ENCODE data around the gene NMUR2.

The NMUR2 gene

DNA sequence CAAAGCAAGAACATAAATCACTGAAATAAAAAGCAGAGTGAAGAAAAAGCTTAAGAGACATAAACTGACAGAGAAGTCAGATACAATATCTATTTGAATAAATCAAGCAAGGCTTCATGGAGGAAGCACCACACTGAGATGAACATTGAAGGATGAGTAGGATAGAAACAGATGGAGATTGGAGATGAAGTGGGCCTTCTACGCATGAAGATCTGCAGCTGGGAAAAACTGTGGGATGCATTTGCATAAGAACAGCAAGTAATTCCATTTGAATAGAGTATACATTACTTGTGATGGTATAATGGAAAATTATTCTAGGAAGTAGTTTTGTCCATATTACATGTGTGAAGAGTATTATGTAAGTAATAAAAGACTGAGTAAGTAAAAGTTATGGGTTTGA, 16.5 kb downstream of the NMUR2 start:
- H3K9me3 Mint-ChIP-seq: peaks cover 0 to 8% of the 10 kb centered on the region in 2 donors

GRCh38 chr5:152380415-152381123, 24.5 kb downstream of the NMUR2 start:
- DNase-seq (no peak), ATAC-seq (no peak)
- H3K27ac Mint-ChIP-seq: no peak overlapping the region
- H3K27me3 Mint-ChIP-seq: peaks cover 6% of the 10 kb centered on the region
- H3K9me3 Mint-ChIP-seq: no peaks in the 10 kb centered on the region
- no peak overlapping the region for H3K4me3 Mint-ChIP-seq
- H3K4me1 Mint-ChIP-seq: no peaks in the 10 kb centered on the region

More for the DNA sequence above, 16.5 kb downstream of the NMUR2 start:
- no peak for ATAC-seq
- no peak for DNase-seq
- Mint-ChIP-seq H3K27ac (no peak overlapping the region), H3K4me1 (no peaks in the 10 kb centered on the region), H3K4me3 (no peak overlapping the region), H3K27me3 (peaks cover 8% of the 10 kb centered on the region)

- Mint-ChIP-seq H3K27ac (no peak overlapping the region), H3K9me3 (no peaks in the 10 kb centered on the region), H3K4me3 (no peak overlapping the region), H3K27me3 (peaks cover 8% of the 10 kb centered on the region), H3K4me1 (no peaks in the 10 kb centered on the region)
- ATAC-seq (no peak), DNase-seq (no peak)
Measured at GRCh38 chr5:152379331-152379730, 25.7 kb downstream of the NMUR2 start.

GRCh38 chr5:152378730-152379129, 26.3 kb downstream of the NMUR2 start:
- Mint-ChIP-seq H3K27ac (no peak overlapping the region), H3K27me3 (peaks cover 8% of the 10 kb centered on the region), H3K9me3 (no peaks in the 10 kb centered on the region), H3K4me1 (no peaks in the 10 kb centered on the region), H3K4me3 (no peak overlapping the region)
- DNase-seq (no peak), ATAC-seq (no peak)

DNA sequence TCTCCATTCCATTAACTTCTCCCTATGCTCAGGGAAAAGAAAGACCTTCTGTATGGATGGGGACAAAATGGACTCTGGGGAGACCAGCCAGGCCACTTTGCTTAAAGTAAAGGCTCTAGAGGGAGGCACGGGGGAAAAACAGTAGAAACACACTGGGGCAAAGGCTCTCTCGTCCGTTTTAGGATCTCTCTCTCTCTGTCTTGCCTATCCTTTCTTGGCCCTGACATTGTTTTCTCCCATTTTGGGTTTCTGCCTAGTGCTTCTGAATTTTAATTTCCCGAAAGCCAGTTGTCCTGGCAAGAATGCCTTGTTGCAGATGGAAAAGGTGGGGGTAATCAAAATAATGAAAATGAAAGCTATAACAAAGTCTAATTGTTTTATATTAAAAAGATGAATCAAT, 28.2 kb downstream of the NMUR2 start:
- no peaks in the 10 kb centered on the region for H3K9me3 Mint-ChIP-seq
- peaks cover 8% of the 10 kb centered on the region for H3K27me3 Mint-ChIP-seq
- no peak for DNase-seq
- H3K27ac Mint-ChIP-seq: no peak overlapping the region
- H3K4me3 Mint-ChIP-seq: no peak overlapping the region
- ATAC-seq: no peak
- no peaks in the 10 kb centered on the region for H3K4me1 Mint-ChIP-seq

- no peak for ATAC-seq
- H3K4me1 Mint-ChIP-seq: no peaks in the 10 kb centered on the region
Measured at GRCh38 chr5:152374711-152375275, 30.3 kb downstream of the NMUR2 start.

GRCh38 chr5:152372875-152373274, 32.2 kb downstream of the NMUR2 start:
- DNase-seq: no peak
- Mint-ChIP-seq H3K4me1 (no peaks in the 10 kb centered on the region), H3K27ac (no peak overlapping the region), H3K27me3 (peaks cover 8% of the 10 kb centered on the region), H3K4me3 (no peak overlapping the region), H3K9me3 (no peaks in the 10 kb centered on the region)
- ATAC-seq: no peak

More at GRCh38 chr5:152374711-152375275, 30.3 kb downstream of the NMUR2 start:
- no peak for DNase-seq
- H3K27ac Mint-ChIP-seq: no peak overlapping the region
- peaks cover 8% of the 10 kb centered on the region for H3K27me3 Mint-ChIP-seq
- no peaks in the 10 kb centered on the region for H3K9me3 Mint-ChIP-seq
- no peak overlapping the region for H3K4me3 Mint-ChIP-seq

GRCh38 chr5:152369298-152369697, 35.8 kb downstream of the NMUR2 start:
- Mint-ChIP-seq H3K4me1 (no peaks in the 10 kb centered on the region), H3K27me3 (no peaks in the 10 kb centered on the region), H3K27ac (no peak overlapping the region), H3K9me3 (no peaks in the 10 kb centered on the region), H3K4me3 (no peak overlapping the region)
- DNase-seq (no peak), ATAC-seq (no peak)

DNA sequence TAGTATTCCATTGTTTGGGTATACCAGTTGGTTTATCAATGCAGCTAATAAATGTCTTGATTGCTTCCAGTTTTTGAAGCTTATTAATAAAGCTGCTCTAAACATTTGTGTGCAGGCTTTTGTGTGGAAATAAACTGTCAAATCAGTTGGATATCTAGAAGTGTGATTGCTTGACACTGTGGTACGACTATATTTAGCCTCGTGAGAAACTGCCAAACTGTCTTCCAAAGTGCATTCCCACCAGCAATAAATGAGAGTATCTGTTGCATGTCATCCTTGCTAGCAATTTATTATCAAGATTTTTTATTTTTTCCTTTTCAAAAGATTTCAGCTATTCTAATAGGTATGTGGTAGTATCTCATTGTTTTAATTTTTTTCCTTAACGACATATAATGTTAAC, 37.5 kb downstream of the NMUR2 start:
- H3K9me3 Mint-ChIP-seq: no peaks in the 10 kb centered on the region
- H3K4me3 Mint-ChIP-seq: no peak overlapping the region
- DNase-seq: no peak
- no peaks in the 10 kb centered on the region for H3K27me3 Mint-ChIP-seq
- H3K27ac Mint-ChIP-seq: no peak overlapping the region
- no peak for ATAC-seq
- H3K4me1 Mint-ChIP-seq: no peaks in the 10 kb centered on the region

- DNase-seq (no peak), ATAC-seq (no peak)
- Mint-ChIP-seq H3K27me3 (no peaks in the 10 kb centered on the region), H3K4me3 (no peak overlapping the region), H3K4me1 (no peaks in the 10 kb centered on the region), H3K9me3 (no peaks in the 10 kb centered on the region), H3K27ac (no peak overlapping the region)
Measured at GRCh38 chr5:152366716-152367115, 38.4 kb downstream of the NMUR2 start.

GRCh38 chr5:152364899-152365298, 40.2 kb downstream of the NMUR2 start:
- Mint-ChIP-seq H3K4me3 (no peak overlapping the region), H3K27ac (no peak overlapping the region), H3K4me1 (no peaks in the 10 kb centered on the region), H3K9me3 (peaks cover 0 to 12% of the 10 kb centered on the region in 2 donors), H3K27me3 (peaks cover 18% of the 10 kb centered on the region)
- DNase-seq (no peak), ATAC-seq (no peak)

DNA sequence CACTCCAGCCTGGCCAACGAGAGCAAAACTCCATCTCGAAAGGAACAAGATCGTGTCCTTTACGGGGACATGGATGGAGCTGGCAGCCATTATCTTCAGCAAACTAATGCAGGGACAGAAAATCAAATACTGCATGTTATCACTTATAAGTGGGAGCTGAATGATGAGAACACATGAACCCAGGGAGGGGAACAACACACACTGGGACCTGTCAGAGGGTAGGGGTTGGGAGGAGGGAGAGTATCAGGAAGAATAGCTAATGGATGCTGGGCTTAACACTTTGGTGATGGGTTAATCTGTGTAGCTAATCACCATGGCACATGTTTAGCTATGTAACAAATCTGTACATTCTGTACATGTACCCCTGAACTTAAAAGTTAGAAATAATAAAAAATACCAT, 40.9 kb downstream of the NMUR2 start:
- Mint-ChIP-seq H3K9me3 (peaks cover 0 to 12% of the 10 kb centered on the region in 2 donors), H3K27me3 (peaks cover 19% of the 10 kb centered on the region), H3K27ac (no peak overlapping the region), H3K4me1 (no peaks in the 10 kb centered on the region), H3K4me3 (no peak overlapping the region)
- ATAC-seq (no peak), DNase-seq (no peak)

GRCh38 chr5:152358861-152359568, 46.1 kb downstream of the NMUR2 start:
- Mint-ChIP-seq H3K27ac (no peak overlapping the region), H3K9me3 (peaks cover 0 to 12% of the 10 kb centered on the region in 2 donors), H3K4me1 (no peaks in the 10 kb centered on the region), H3K4me3 (no peak overlapping the region), H3K27me3 (peaks cover 19% of the 10 kb centered on the region)
- DNase-seq (no peak), ATAC-seq (no peak)

DNA sequence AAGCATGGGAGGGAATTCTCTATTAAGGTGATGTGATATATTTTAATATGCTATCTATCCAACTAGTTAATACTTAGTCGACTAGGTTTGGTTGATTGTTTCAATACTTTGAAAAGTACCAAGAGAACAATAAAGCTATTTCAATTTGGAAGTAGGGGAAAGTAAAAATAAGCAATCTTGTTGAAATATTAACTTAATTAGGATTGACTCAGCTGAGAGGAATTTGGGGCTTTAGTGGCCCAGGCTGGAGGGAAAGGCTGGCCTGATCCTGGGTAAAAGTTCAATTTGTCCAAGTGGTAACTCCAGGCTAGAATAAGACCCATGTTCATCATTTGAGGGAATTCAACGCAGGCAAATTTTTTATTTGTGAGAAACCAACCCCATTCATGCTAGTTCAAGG, 48.6 kb downstream of the NMUR2 start:
- no peak for ATAC-seq
- Mint-ChIP-seq H3K27ac (no peak overlapping the region), H3K4me3 (no peak overlapping the region), H3K9me3 (peaks cover 0 to 12% of the 10 kb centered on the region in 2 donors), H3K27me3 (peaks cover 18% of the 10 kb centered on the region), H3K4me1 (no peaks in the 10 kb centered on the region)
- DNase-seq: no peak

- peaks cover 10% of the 10 kb centered on the region for H3K27me3 Mint-ChIP-seq
- DNase-seq (no peak), ATAC-seq (no peak)
- no peak overlapping the region for H3K27ac Mint-ChIP-seq
- no peaks in the 10 kb centered on the region for H3K4me1 Mint-ChIP-seq
- no peaks in the 10 kb centered on the region for H3K9me3 Mint-ChIP-seq
- H3K4me3 Mint-ChIP-seq: no peak overlapping the region
Measured at GRCh38 chr5:152355061-152355460, 50.0 kb downstream of the NMUR2 start.

- Mint-ChIP-seq H3K9me3 (no peaks in the 10 kb centered on the region), H3K27me3 (peaks cover 7% of the 10 kb centered on the region), H3K4me3 (no peak overlapping the region), H3K27ac (no peak overlapping the region), H3K4me1 (no peaks in the 10 kb centered on the region)
- ATAC-seq: no peak
- no peak for DNase-seq
Measured at GRCh38 chr5:152353001-152353400, 52.1 kb downstream of the NMUR2 start.

All from stimulated activated naive CD8-positive, alpha-beta T cell treated with anti-CD3 and anti-CD28 coated beads, Interleukin-15, amount 100 ng/mL, for 72 hours (primary cell).